HG03280 (cell line): ENCODE measurements around the gene DCLK1.
A peak's percentile ranks its signal among the peaks of the same experiment; 100 is the strongest.

ENCODE experiments used
- ATAC-seq: cut with Tn5 transposase; IDR thresholded peaks from one replicate; pipeline ENCODE4 v1.9.1; 2021; ENCODE audit warnings: mild to moderate bottlenecking, moderate library complexity; ENCODE audit not compliant: unreplicated experiment

DCLK1 gene

DNA sequence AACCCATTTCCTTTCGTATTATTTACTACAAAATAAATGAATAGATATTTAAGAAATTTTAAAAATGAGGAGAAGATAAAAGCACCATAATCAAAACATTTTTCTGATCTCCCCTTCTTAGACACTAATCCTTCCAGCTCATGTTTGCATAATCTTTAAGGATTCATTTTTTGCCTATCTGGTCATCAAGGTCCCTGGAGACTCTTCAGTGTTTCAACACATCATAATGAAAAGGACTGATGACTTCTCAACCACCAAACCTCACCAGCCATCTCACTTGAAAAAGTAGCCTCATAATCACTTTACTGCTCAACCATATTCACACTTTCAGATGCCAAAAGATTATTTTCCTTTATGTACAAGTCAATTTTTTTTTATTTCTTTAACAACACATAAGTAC is 80.1 kb downstream of the DCLK1 start:
- ATAC-seq = no peak

DNA sequence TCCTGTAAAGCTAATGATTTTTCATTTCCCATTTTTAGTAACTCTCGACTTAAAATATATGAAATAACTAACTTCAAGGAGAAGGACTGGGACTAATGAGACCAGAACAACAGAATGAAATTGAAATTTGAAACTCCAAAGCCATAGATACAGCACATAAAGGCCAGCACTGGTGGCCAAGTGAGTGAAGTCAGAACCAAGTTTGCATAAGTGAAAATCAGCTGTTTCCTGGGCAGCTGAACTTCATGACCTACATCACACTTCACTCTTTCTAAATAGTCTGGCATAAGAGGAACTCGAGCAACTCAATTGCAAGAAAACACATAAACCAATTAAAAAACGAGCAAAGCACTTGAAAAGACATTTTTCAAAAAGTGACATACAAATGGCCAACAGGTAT is 84.5 kb downstream of the DCLK1 start:
- peak; percentile 76 for ATAC-seq

DNA sequence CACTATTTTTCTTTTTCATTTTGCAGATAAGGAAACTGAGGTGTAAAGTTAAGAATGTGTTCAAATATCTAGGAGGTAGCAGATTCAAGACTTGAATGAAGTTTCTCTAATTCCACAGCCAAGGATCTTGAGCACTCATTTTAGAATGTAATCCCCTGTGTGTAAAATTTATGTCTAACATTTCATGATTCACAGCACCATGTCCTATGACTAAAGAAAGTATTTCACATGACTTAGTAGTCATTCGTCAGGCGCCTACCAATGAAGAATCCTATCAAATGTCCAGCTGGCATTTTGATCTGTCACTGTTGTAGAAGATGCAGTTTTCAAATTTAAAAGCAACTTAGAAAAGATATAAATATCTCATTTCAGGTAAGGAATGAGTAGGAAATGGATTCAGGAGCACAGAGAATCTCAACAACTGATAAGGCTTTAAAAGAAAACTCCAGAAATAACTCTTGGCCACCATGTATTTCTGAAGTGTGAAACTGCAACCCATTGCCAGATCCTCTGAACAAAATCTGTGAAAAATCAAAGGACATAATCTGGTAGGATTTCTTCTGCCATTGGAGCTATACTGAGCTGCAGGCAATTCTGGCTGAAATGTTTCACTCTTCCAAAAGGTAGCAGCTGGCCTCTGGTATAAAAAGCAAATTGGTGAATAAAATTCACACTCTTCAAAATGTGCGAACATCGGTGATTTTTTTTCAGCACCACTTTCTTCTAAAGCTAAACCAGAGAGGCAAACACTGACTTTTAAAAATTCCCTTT is 92.2 kb downstream of the DCLK1 start:
- ATAC-seq = no peak

DNA sequence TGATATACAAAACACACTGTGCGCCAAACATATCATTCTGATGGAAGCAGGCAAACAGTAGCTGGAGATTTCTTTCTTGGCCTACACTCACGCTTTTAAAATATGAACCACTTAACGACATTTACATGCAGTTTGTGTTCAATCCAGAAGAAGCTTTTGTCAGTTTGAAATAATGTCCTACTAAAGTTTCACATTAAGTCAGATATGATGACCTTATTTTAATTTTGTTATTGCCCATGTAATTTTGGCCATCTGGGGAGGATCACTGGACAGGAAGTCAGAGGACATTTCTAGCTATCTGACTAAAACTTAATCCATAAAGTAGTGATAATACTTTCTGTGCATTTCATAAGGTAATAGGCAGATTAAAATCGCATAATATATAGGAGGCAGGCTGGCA is 98.1 kb downstream of the DCLK1 start:
- ATAC-seq = no peak

DNA sequence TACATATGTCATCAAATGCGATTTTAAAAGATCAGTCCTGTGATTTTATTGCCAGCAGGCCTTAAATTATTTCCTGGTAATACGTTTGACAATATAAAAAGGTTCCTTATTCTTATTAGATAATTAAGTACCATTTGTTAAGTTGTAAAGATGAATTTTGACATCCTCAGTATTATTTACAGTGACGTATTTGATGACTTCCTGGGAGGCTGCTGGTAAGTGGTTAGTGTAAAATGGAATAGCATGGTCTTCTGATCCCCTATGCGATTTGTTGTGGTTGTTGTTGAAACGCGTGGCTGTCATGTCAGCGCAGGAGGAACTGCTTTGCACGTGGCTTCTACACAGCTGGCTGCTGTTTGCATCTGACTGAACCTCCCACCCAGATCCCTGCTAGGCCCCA is 99.7 kb downstream of the DCLK1 start:
- no peak for ATAC-seq

DNA sequence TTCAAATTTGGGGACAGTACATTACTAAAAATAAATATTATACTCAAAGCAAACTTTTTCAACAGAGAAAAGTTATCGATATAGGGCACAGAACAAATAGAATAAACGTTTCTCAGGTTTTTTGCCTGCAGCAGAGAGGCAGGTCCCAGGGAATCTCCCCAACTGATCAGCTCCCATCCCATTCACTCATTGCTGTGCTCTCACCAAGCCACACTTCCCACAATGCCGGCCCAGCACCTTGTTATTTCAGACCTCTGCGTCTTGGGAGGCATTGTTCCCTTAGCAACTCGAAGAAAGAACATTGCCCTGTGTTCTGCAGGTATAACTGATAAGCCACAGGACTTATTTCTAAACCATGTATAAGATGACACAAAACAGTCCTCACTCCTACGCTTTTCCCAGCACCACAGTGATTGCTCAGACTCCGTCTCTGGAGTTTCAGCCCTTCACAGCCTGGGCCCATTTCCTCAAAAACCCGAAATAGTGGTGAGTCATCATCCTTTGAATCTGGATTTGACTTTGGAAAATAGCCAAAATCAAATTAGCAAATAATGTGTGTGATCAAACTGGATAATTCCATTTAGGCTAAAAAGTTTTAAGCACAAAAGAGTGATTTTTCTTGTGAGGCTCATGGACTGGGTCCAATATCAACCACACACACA is 100.4 kb downstream of the DCLK1 start:
- no peak for ATAC-seq

DNA sequence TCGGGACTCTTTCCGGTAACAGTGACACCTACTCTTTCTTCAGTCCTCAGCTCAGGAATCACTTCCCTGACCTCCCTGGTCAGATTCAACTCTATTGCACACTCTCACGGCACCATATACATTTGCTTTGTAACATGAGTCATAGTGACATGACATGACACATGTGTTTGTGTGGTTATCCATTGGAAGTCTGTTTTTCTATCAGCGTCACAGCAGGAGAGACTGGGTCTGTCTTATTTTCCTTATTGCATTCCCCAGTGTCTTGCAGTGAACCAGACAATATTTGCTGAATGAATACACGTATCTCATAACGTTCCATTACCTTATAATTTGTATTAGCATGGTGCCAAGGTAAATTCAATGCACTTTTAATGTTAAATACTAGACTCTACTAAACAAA is 102.0 kb downstream of the DCLK1 start:
- no peak for ATAC-seq

DNA sequence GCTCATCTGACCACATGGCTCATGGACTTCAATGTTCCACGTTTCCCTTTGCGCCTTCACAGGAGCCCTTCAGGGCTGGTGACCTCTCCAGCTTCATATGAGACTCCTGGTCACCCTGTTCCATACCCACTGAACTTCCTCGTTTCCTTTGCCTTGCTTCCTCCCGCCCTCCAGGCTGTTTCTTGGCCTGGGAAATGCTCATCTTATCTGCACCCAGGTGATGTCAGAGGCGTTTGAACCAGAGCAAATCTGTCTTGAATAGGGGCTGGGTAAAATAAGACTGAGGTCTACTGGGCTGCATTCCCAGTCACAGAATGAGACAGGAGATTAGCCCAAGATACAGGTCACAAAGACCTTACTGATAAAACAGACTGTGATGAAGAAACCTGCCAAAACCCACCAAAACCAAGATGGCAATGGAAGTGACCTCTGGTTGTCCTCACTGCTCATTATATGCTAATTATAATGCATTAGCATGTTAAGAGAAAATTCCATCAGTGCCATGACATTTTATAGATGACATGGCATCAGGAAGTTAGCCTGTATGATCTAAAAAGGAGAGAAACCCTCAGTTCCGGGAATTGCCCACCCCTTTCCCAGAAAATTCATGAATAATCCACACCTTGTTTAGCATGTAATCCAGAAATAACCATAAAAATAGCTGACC is 102.7 kb downstream of the DCLK1 start:
- no peak for ATAC-seq

DNA sequence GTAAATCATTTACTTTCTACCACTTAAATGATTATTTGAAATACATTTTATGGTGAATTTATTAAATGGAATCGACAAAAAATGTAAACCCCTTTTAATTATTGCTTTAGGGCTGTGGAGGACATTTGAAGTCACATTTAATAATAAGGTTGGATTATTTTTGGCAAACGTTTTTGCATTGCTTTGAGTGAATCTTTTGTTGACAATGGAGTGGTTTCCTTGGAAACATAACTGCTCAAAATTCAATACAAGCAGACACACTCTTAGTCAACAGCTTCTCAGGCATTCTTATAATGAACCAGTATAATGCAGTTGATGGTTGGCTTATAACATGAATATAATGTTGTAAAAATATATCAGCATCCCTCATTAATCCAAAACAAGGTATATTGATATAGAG is 104.7 kb downstream of the DCLK1 start:
- ATAC-seq = no peak

DNA sequence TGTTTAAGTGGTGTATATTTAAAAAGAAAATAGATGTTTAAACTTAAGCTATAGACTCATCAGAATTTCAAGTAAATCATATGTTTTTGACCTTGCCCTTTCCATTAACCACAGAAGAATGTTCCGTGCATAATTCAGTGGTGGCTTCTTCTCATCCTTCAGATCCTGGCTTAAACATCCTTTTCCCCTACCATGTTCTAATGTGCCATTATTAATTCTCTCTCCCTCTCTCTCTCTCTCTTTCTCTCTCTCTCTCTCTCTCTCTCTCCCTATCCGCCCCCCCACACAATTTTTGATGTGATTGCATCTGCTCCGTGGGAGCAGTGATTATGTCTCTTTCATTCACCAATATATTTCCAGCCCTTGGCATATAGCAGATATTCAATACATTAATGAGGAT is 116.4 kb downstream of the DCLK1 start:
- no peak for ATAC-seq

DNA sequence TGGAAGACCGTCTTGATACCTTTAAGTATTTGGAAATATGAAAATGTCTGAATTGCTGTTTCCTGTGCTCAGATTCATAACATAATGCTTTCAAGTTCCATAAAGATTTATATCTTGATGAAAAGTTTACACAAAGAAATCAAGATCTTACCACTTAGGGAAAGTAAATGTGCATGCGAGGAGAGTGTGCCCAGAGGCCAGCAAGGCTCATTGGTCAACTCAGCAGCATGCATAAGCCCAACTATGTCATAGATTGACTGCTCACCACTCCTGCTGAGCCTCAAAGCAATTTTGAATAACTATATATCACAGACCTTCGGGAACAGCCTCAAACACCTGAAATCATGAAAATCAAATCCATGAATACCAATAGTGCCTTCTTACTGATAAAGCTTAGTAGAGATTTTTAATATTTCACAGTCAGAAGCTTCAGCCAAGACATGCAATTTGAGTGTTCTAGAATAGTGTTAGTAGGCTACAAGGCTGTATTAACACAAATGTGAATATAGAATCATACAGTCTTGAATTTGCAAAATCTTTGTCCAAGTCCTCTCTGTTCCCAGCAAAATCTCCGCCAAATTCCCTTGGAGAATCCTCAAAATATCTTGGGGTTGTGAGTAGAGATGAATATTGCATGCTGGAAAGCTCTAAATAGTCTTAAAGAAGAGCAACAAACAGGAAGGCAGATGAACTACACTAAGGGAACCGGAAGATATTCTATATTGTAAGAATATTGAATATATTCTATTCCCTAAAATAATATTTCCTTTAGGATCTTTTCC is 124.1 kb downstream of the DCLK1 start:
- no peak for ATAC-seq

DNA sequence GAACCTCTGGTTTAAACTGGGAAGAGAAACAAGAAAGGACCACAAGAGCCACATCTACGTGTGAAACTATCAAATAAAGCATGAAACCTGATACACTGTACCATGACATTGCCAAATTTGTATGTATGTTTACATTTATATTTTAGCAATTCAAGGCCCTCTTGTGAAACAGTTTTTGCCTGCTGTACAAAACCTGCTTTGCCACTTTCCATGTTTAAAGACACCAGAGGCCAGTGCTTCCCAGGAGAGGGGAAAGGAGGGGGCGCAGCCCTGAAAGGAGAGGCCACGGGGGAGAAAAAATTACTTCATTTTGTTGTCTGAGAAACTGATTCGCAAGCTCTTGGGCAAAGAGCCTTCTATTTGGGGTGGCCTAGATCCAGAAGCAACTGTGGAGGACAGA is 124.8 kb downstream of the DCLK1 start:
- ATAC-seq = no peak

DNA sequence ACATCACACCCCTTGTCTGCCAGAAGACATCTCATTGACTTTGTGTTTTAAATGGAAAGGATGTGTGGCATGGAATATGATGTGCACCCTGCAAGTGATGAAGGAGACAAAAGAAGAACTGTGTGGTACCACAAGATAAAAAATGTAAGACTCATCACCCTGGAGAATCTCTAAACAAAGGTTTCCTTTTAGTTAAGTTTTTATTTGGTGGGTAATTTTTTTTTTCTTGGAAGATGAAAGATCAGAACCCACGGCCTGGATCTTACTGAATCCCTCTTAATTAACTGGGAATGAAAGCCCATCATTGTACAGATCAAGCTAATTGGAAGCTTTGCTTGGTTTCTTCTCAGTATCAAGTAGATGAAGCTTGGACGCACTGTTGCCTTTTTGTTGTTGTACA is 129.6 kb downstream of the DCLK1 start:
- no peak for ATAC-seq

DNA sequence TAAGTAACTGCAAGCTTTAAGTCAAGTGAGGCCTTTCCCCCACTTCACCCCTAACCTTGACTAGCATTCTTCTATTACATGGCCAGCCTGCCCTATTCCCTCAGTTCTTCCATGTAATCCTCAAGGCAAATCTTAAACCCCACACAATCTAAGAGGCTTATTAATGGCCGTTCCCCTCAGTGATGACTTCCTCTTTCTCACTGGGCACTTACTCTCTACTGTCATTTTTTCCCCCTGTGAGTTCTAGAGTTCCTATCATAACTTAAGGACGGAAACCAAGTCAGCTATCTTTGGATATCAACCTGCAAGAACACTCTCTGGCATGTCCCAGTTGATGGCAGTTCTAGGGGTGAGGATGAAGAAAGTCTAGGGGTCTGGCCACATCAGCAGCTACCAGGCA is 131.2 kb downstream of the DCLK1 start:
- ATAC-seq = no peak

DNA sequence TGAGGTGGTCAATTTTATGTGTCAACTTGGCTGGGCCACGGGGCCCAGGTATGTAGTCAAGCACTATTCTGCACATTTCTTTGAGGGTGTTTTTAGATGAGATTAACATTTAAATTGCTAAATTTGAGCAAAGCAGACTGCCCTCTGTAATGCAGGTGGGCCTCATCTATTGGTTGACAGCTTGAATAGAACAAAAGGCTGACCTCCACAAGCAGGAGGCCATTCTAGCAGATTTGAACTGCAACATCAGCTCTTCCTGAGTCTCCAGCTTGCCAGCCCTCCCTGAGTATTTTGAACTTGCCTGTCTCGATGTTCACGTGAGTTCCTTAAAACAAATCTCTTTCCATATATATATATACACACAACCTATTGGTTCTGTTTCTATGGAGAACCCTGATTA is 134.8 kb downstream of the DCLK1 start:
- no peak for ATAC-seq

DNA sequence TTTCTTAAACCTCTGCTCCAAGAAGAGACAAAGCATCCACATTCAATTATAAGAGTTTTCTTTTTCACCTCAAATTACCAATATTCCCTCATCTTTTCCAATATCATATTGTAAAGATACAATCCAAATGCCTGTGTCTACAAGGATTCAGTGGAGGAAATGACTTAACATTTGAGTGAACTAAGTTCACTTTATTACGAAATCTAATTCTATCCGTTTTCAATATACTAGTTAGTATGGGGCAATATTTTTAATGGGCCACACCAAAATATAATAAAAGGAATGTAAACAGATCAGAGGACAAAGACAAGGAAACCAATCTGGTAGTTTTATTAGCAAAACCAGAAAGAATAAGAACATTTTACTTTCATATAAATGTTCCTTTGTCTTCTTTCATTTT is 136.0 kb downstream of the DCLK1 start:
- ATAC-seq = no peak

DNA sequence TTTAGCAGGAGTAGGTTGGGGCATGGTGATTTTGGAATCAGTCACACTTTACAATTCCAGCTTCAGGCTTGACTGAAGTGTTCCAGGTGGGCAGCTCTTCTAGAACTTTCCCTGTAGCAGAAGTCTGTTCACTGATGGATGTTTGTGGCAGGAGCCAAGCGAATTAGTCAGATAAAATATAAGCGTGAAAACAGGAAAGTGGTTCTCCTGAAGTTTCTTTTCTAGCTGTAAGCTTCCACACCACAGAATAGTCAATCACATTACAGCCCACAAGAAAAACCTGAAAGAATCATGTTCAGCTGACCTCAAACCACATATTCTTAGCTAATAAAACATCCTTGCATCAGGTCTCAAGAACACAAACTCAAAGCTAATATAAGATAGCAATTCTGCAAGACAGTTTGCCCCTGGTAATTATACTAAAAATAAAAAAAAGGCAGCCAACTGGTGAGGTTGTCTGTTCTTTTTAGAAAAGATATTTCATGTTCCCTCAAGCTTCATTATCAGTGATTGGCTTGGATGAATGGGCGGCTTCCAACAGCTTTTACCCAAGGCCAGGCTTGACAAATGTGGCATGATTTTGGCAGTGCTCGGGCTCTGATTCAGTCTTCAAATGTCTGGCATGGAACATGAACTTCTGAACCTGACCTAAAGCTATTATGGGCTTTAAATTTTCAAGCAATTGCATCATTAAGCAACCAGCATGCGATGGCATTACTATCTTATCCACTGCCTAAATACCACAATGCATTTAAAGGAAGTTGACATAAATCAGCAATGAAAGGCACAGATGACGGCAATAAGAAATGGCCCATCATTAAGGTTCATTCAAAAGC is 136.8 kb downstream of the DCLK1 start:
- no peak for ATAC-seq

DNA sequence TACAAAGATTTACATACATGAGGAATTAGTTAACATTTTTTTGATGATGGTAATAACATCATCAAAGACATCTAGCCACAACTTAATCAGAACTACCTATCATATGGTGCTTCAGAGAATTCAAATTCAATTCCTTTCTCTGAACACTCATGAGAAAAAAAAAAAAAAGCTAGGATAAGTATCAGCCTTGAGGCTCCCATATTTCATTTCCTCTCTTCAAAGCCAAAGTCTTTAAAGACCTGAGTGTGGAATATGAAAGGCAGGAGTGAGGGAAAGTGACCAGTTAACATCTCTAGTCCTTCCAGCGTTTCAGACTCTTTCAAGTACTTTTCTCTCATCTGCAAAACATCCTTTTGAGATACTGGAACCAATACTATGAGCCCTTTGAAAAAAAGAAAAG is 137.5 kb downstream of the DCLK1 start:
- no peak for ATAC-seq

DNA sequence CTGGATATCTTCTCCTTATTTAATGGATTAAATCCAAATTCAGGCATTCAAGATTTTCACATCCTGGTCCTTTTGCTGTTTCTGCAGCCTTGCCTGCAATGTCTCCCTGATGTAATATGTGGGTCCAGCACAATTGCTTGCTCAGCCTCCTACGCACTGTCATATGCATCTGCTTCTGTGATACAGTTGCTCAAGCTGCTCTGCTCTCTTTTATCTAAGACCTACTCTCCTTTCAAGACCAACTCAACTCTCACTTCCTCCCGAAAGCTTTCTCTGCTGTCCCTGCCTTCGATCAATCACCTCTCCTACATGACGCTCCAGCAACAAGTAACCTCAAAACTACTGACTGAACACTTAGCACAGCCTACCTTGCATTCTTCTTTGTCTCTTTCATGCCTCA is 138.2 kb downstream of the DCLK1 start:
- ATAC-seq = no peak

DNA sequence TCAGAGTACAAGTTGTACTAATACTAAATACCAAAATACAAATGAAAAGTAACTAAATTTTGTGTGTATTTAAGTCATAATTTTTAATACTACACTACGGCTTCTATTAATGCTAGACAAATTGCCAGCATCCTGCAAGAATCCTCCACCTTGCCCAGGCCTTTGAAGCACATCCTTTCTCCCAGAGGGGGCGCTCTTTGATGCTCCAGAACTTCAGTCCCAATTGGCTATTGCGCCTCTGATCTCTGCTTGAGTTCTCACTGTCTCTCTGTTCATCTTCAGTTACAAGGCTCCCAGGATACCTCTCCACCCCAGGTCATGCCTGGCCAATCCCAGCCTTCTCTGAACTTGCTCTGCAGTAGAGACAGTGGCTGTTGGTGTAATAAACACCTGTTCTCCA is 141.0 kb downstream of the DCLK1 start:
- no peak for ATAC-seq

DNA sequence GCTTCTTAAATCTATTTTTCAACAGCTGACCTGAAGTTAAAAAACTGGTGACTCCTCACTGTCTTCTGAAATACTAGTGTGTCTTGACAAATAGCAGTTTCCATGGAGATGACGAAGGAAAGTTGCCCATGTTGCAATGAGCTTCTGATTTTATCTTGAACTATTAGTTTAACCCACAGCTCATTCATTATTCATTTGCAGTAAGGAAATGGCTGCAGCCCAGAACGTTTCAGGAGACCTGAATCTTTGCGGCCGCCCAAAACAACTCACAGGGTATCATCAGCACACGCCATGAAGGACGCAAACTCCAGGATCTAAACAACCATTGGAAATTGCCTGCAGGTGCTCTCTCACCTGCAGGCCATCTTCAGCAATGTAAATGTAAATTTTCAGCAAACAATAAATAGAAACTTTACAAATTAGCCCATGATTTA is 142.5 kb downstream of the DCLK1 start:
- no peak for ATAC-seq
